B cell (primary cell): Measurements from ENCODE around the gene RCC2. TPM values are rescaled to one million over a fixed set of nuclear protein-coding genes. Genes with fewer than 3 reads are reported as not detected.

Experiments
- ATAC-seq: fragments of 200-7000 bp; cut with Tn5 transposase; one replicate; pipeline ENCODE4 v1.10.0; 2021; ENCODE audit warnings: low read depth, mild to moderate bottlenecking, moderate number of reproducible peaks, moderate library complexity
- CTCF ChIA-PET: fragments of 350-600 bp; sonication (Branson Sonifier 250); formaldehyde crosslinking; loops from one replicate; lab custom pipeline; 2021; ENCODE audit warnings: antibody characterized with exemption, inconsistent platforms; lab: Charles Lee
- POLR2A ChIA-PET: fragments of 350-600 bp; sonication (Branson Sonifier 250); formaldehyde crosslinking; loops from one replicate; lab custom pipeline; 2021; ENCODE audit warnings: antibody characterized with exemption; lab: Charles Lee
- DNase-seq: peaks from one replicate; pipeline ENCODE4 v3.0.0; 2013
- H2AFZ ChIP-seq: 2 replicates; pipeline ENCODE4 v1.6.1; 2012; ENCODE audit warnings: mild to moderate bottlenecking, low read depth, low read length; ENCODE audit not compliant: insufficient read depth, poor library complexity, severe bottlenecking
- H3K27ac ChIP-seq, 2 donors: 1 replicate in 1 of 2; 2 replicates in 1 of 2; pipeline ENCODE4 v1.5.1; 2012 to 2013; ENCODE audit warnings: low read length in 2 of 2, mild to moderate bottlenecking in 2 of 2, moderate library complexity in 1 of 2
- H3K27me3 ChIP-seq, 4 experiments: fragments of 200-600 bp in 1 of 4; sonication (generic) in 1 of 4; replicated peaks in 1 of 4; 1 replicate in 2 of 4; 2 replicates in 2 of 4; pipeline versions ENCODE4 v1.6.1 to v1.7.0; 2013 to 2016; ENCODE audit warnings: low read length in 3 of 4, mild to moderate bottlenecking in 2 of 4, mixed read lengths in 1 of 4, moderate library complexity in 1 of 4; ENCODE audit not compliant: insufficient read depth in 4 of 4, control insufficient read depth in 3 of 4; ENCODE audit errors: control extremely low read depth in 1 of 4
- H3K36me3 ChIP-seq, 2 experiments: replicated peaks in 1 of 2; 1 replicate in 1 of 2; 2 replicates in 1 of 2; pipeline versions ENCODE4 v1.6.1 to v1.7.1; 2013; ENCODE audit warnings: low read length in 1 of 2; ENCODE audit not compliant: insufficient read depth in 2 of 2, control insufficient read depth in 1 of 2; ENCODE audit errors: control extremely low read depth in 1 of 2, extremely low read depth in 1 of 2
- H3K4me1 ChIP-seq, 2 donors: fragments of 200-600 bp in 1 of 2; sonication (generic) in 1 of 2; 1 replicate in 1 of 2; 2 replicates in 1 of 2; pipeline versions ENCODE4 v1.5.1 to v1.6.1; 2013 to 2017; ENCODE audit warnings: low read length in 2 of 2; ENCODE audit not compliant: control insufficient read depth in 2 of 2, insufficient read depth in 2 of 2
- H3K4me2 ChIP-seq: replicated peaks from 2 replicates; pipeline ENCODE3; 2012; ENCODE audit warnings: mild to moderate bottlenecking, low read depth, low read length; ENCODE audit not compliant: poor library complexity, severe bottlenecking
- H3K4me3 ChIP-seq, 5 experiments: fragments of 200-600 bp in 1 of 5; sonication (generic) in 1 of 5; 1 replicate in 3 of 5; 2 replicates in 2 of 5; pipeline versions ENCODE4 v1.5.1 to v1.7.0; 2011 to 2016; ENCODE audit warnings: low read length in 4 of 5, mild to moderate bottlenecking in 4 of 5, low read depth in 2 of 5, control low read depth in 1 of 5, moderate library complexity in 1 of 5; ENCODE audit not compliant: insufficient read depth in 1 of 5; ENCODE audit errors: control extremely low read depth in 1 of 5, extremely low read depth in 1 of 5
- H3K79me2 ChIP-seq: fragments of 200-600 bp; sonication (generic); one replicate; pipeline ENCODE4 v1.6.0; 2016; ENCODE audit warnings: low read length; ENCODE audit not compliant: control insufficient read depth, insufficient read depth
- H3K9ac ChIP-seq: fragments of 200-600 bp; sonication (generic); 2 replicates; pipeline ENCODE4 v1.6.1; 2017; ENCODE audit warnings: mild to moderate bottlenecking, low read length, moderate library complexity
- H3K9me3 ChIP-seq, 3 donors: one replicate each; pipeline versions ENCODE4 v1.6.1 to v1.7.1; 2013; ENCODE audit warnings: low read length in 2 of 3; ENCODE audit not compliant: control insufficient read depth in 2 of 3, insufficient read depth in 1 of 3; ENCODE audit errors: control extremely low read depth in 1 of 3
- H4K20me1 ChIP-seq: 2 replicates; pipeline ENCODE4 v1.6.0; 2012; ENCODE audit warnings: mild to moderate bottlenecking, low read length; ENCODE audit not compliant: insufficient read depth, control insufficient read depth, poor library complexity, severe bottlenecking
- H3K27ac Mint-ChIP-seq: one replicate; pipeline ENCODE4 v1.8.0; 2021; ENCODE audit warnings: mixed read lengths
- H3K27me3 Mint-ChIP-seq: one replicate; pipeline ENCODE4 v1.8.0; 2021; ENCODE audit warnings: mixed read lengths
- H3K4me1 Mint-ChIP-seq: one replicate; pipeline ENCODE4 v1.8.0; 2021; ENCODE audit warnings: mixed read lengths
- H3K4me3 Mint-ChIP-seq: one replicate; pipeline ENCODE4 v1.8.0; 2021; ENCODE audit warnings: mixed read lengths
- H3K9me3 Mint-ChIP-seq: one replicate; pipeline ENCODE4 v1.8.0; 2022; ENCODE audit warnings: mixed read lengths; ENCODE audit not compliant: insufficient read depth
- CTCF ChIP-seq: fragments of 200-600 bp; IDR thresholded peaks from one replicate; pipeline ENCODE4 v1.8.0; 2022; ENCODE audit warnings: antibody characterized with exemption, mild to moderate bottlenecking
- EZH2 ChIP-seq: IDR thresholded peaks from 2 replicates; pipeline ENCODE4 v1.6.1; 2012; ENCODE audit warnings: borderline replicate concordance, low read depth, mild to moderate bottlenecking, moderate library complexity, low read length; ENCODE audit not compliant: insufficient read depth, poor library complexity, severe bottlenecking
- WGBS: methylation state at CpG from one replicate; pipeline ENCODE4 v1.1.5; 2013; ENCODE audit warnings: missing lambda C conversion rate; ENCODE audit not compliant: insufficient coverage; 5-methylcytosine and 5-hydroxymethylcytosine counted together
- intact Hi-C: fragments of 100-400 bp; cut with micrococcal nuclease; formaldehyde crosslinking; loops from one replicate; pipeline ENCODE4 v1.10.0; 2022
- polyA plus RNA-seq: library from polyadenylated mRNA; depleted of rRNA; stranded (reverse); fragments of >200 nt; gene quantifications from 2 replicates; pipeline ENCODE4 v1.2.3, GENCODE V29; 2012
- total RNA-seq, 2 donors: library from RNA; stranded (reverse); fragments of 120-200 nt in 1 of 2; gene quantifications; 1 replicate in 1 of 2; 2 replicates in 1 of 2; pipeline versions ENCODE4 v1.2.3 to v1.2.4, GENCODE V29; 2013 to 2022

Gene RCC2
- total and polyA plus RNA-seq, 2 donors (not counting 1 experiment from before 2014, with no cell fraction given) = 48.9 to 76.9 TPM

GRCh38 chr1:17403081-17403480, 36.4 kb downstream of the RCC2 start:
- Histone ChIP-seq H3K27me3 (no peaks in the 10 kb centered on the region), H3K36me3 (peaks cover 0 to 14% of the 10 kb centered on the region in 2 experiments), H3K4me1 (no peaks in the 10 kb centered on the region), H3K9ac (no peak overlapping the region), H3K4me2 (no peak overlapping the region), H3K4me3 (no peak overlapping the region), H3K27ac (no peak overlapping the region), H2AFZ (no peak overlapping the region), H4K20me1 (no peaks in the 10 kb centered on the region), H3K79me2 (no peaks in the 10 kb centered on the region), H3K9me3 (no peaks in the 10 kb centered on the region)
- no peaks in the 10 kb centered on the region for H3K4me1 Mint-ChIP-seq
- 92% methylated on average over 2 of the region's 3 CpGs for WGBS
- DNase-seq (no peak), ATAC-seq (no peak)
- intact Hi-C loops = no loop called here
- H3K27ac Mint-ChIP-seq = no peak overlapping the region
- H3K27me3 Mint-ChIP-seq = no peaks in the 10 kb centered on the region
- no peaks in the 10 kb centered on the region for H3K9me3 Mint-ChIP-seq
- POLR2A ChIA-PET = no interaction called here
- CTCF ChIA-PET = interaction anchor here (0.6 kb wide), 1 partner anchor 74 kb away, joined by 3 read pairs; no protein-coding TSS in a partner anchor
- no peak overlapping the region for H3K4me3 Mint-ChIP-seq
- TF ChIP-seq CTCF (no peak), EZH2 (no peak)

GRCh38 chr1:17401841-17402240, 37.6 kb downstream of the RCC2 start:
- intact Hi-C loops = no loop called here
- no peaks in the 10 kb centered on the region for H3K9me3 Mint-ChIP-seq
- H3K27ac Mint-ChIP-seq = no peak overlapping the region
- DNase-seq (no peak), ATAC-seq (no peak)
- H3K36me3 ChIP-seq = peaks cover 0 to 6% of the 10 kb centered on the region in 2 experiments
- WGBS = 38% methylated on average over 1 of the region's 4 CpGs
- no peak overlapping the region for H3K9ac ChIP-seq
- no peaks in the 10 kb centered on the region for H3K27me3 ChIP-seq
- no peak overlapping the region for H2AFZ ChIP-seq
- ChIA-PET CTCF (no interaction called here), POLR2A (interaction anchor here (0.5 kb wide), 1 partner anchor 59 kb away, joined by 7 read pairs; no protein-coding TSS in a partner anchor)
- H3K4me3 ChIP-seq = no peak overlapping the region
- H3K4me1 ChIP-seq = no peaks in the 10 kb centered on the region
- no peaks in the 10 kb centered on the region for H3K9me3 ChIP-seq
- H3K4me2 ChIP-seq = no peak overlapping the region
- TF ChIP-seq CTCF (no peak), EZH2 (no peak)
- H3K27ac ChIP-seq = no peak overlapping the region
- no peak overlapping the region for H3K4me3 Mint-ChIP-seq
- H3K79me2 ChIP-seq = no peaks in the 10 kb centered on the region
- H3K4me1 Mint-ChIP-seq = no peaks in the 10 kb centered on the region
- H3K27me3 Mint-ChIP-seq = no peaks in the 10 kb centered on the region
- H4K20me1 ChIP-seq = no peaks in the 10 kb centered on the region
